ENCODE measurements around the gene LILRB4.

DNA sequence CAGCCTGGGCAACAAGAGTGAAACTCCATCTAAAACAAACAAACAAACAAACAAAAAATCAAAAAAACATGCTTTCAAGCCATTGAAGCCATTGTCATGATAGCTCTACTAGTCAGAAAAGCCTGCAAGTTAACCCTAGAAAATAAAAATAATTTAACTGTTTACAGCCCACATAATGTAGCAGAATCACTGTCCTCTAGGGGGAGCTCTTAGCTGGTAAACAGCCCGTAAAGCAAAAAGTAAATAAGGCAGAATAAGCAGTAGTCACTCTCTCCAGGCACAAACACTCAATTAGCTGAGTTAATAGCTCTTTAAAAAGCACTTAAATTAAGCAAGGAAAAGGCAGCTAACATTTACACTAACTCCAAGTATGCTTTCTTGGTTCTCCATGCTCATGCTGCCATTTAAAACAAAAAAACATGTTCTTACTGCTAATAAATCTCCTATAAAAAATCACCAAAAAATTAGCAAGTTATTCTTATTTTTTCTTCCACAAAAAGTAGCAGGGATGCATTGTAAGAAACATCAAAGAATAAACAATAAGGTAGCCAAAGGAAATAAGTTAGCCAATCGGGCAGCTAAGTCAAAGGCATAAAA is 11.3 kb downstream of the LILRB4 start:
- peak; percentile 64 for TF ChIP-seq CTCF (IDR thresholded peaks at IDR 0.05)
- no peak for TF ChIP-seq EZH2 (IDR thresholded peaks at IDR 0.05)
